Measurements from ENCODE around the gene TSPAN32. TPM values are rescaled to one million over a fixed set of nuclear protein-coding genes. Genes with fewer than 3 reads are reported as not detected.

Gene TSPAN32
- polyA plus RNA-seq, 1 experiment: 0.14 TPM

- Histone ChIP-seq H3K27me3 (ENCODE audit: control insufficient read depth, insufficient read depth, low read length) (peaks cover 8% of the 10 kb centered on the region), H3K4me3 (ENCODE audit: low read depth, low read length) (no peak overlapping the region), H3K27ac (ENCODE audit: low read depth, low read length) (no peak overlapping the region), H3K9me3 (ENCODE audit: control insufficient read depth, insufficient read depth, low read length) (no peaks in the 10 kb centered on the region; the same call in 1 of the 2 replicates)
- TF ChIP-seq CTCF (IDR thresholded peaks at IDR 0.05; ENCODE audit: low read depth, low read length): no peak
- CTCF ChIA-PET: no interaction called here
- no peak for DNase-seq (ENCODE audit: low read depth, low spot score)
- POLR2A ChIA-PET: no interaction called here
Measured at GRCh38 chr11:2365571-2366210, 63.9 kb downstream of the TSPAN32 start.

- ChIA-PET CTCF (no interaction called here), POLR2A (interaction anchor here (1.0 kb wide), 1 partner anchor 12 kb away, joined by 4 read pairs; no protein-coding TSS in a partner anchor)
- no peak for TF ChIP-seq CTCF (IDR thresholded peaks at IDR 0.05; ENCODE audit: low read depth, low read length)
- Histone ChIP-seq H3K9me3 (ENCODE audit: control insufficient read depth, insufficient read depth, low read length) (no peaks in the 10 kb centered on the region; the same call in 1 of the 2 replicates), H3K27ac (ENCODE audit: low read depth, low read length) (no peak overlapping the region), H3K4me3 (ENCODE audit: low read depth, low read length) (no peak overlapping the region), H3K27me3 (ENCODE audit: control insufficient read depth, insufficient read depth, low read length) (peaks cover 8% of the 10 kb centered on the region)
- no peak for DNase-seq (ENCODE audit: low read depth, low spot score)
Measured at GRCh38 chr11:2366276-2366675, 64.5 kb downstream of the TSPAN32 start.

GRCh38 chr11:2366733-2367132 is 64.9 kb downstream of the TSPAN32 start:
- no peak overlapping the region for H3K27ac ChIP-seq (ENCODE audit: low read depth, low read length)
- no peak for TF ChIP-seq CTCF (IDR thresholded peaks at IDR 0.05; ENCODE audit: low read depth, low read length)
- peaks cover 8% of the 10 kb centered on the region for H3K27me3 ChIP-seq (ENCODE audit: control insufficient read depth, insufficient read depth, low read length)
- ChIA-PET POLR2A (interaction anchor here (1.0 kb wide), 1 partner anchor 11 kb away, joined by 4 read pairs; no protein-coding TSS in a partner anchor), CTCF (no interaction called here)
- no peak overlapping the region for H3K4me3 ChIP-seq (ENCODE audit: low read depth, low read length)
- DNase-seq (ENCODE audit: low read depth, low spot score): no peak
- H3K9me3 ChIP-seq (ENCODE audit: control insufficient read depth, insufficient read depth, low read length): no peaks in the 10 kb centered on the region; the same call in 1 of the 2 replicates

- peaks cover 4% of the 10 kb centered on the region for H3K27me3 ChIP-seq (ENCODE audit: control insufficient read depth, insufficient read depth, low read length)
- no peaks in the 10 kb centered on the region; the same call in 1 of the 2 replicates for H3K9me3 ChIP-seq (ENCODE audit: control insufficient read depth, insufficient read depth, low read length)
- H3K27ac ChIP-seq (ENCODE audit: low read depth, low read length): no peak overlapping the region
- no peak for TF ChIP-seq CTCF (IDR thresholded peaks at IDR 0.05; ENCODE audit: low read depth, low read length)
- CTCF ChIA-PET: no interaction called here
- no peak for DNase-seq (ENCODE audit: low read depth, low spot score)
- no peak overlapping the region for H3K4me3 ChIP-seq (ENCODE audit: low read depth, low read length)
- POLR2A ChIA-PET: interaction anchor here (1.0 kb wide), 1 partner anchor 10 kb away, joined by 4 read pairs; no protein-coding TSS in a partner anchor
Measured at GRCh38 chr11:2367266-2368160, 65.7 kb downstream of the TSPAN32 start.

Small RNAs within 50 kb of the gene (small RNA-seq; reads per million reads assigned to genes)
- not detected for gene RNU6-878P (ENCODE audit: insufficient read length, low read depth)

Other genes starting within 250 kb of the TSPAN32 start
- gene IGF2, start 162.6 kb upstream of the TSPAN32 start, polyA plus RNA-seq (2011; rRNA removed): 16.6 and 30.8 TPM in 2 replicates
- gene INS, start 140.8 kb upstream of the TSPAN32 start, polyA plus RNA-seq (2011; rRNA removed): not detected in 2 replicates
- gene TH, start 130.2 kb upstream of the TSPAN32 start, polyA plus RNA-seq (2011; rRNA removed): not detected in 2 replicates
- not detected in 2 replicates for gene ASCL2, start 31.4 kb upstream of the TSPAN32 start, polyA plus RNA-seq (2011; rRNA removed)
- gene C11orf21, start 95 bp upstream of the TSPAN32 start, polyA plus RNA-seq (2011; rRNA removed): not detected in 2 replicates
- 260 and 359 TPM in 2 replicates for gene CD81, start 75.3 kb downstream of the TSPAN32 start, polyA plus RNA-seq (2011; rRNA removed)
- gene TSSC4, start 98.7 kb downstream of the TSPAN32 start, polyA plus RNA-seq (2011; rRNA removed): 13.3 and 19.2 TPM in 2 replicates
- not detected in 2 replicates for gene TRPM5, start 142.5 kb downstream of the TSPAN32 start, polyA plus RNA-seq (2011; rRNA removed)
- not detected in 2 replicates for gene KCNQ1, start 143.0 kb downstream of the TSPAN32 start, polyA plus RNA-seq (2011; rRNA removed)

All from AG04450 (cell line).